GM19397 (cell line): ENCODE results near the gene TPPP2.

Source experiments
- ATAC-seq: cut with Tn5 transposase; IDR thresholded peaks from one replicate; pipeline ENCODE4 v1.9.1; 2021; ENCODE audit warnings: mild to moderate bottlenecking, moderate library complexity; ENCODE audit not compliant: unreplicated experiment

Gene TPPP2

GRCh38 chr14:21016413-21017190, 13.4 kb upstream of the TPPP2 start:
- no peak for ATAC-seq

GRCh38 chr14:21017528-21018245, 12.3 kb upstream of the TPPP2 start:
- ATAC-seq = no peak

- no peak for ATAC-seq
These were observed 11.7 kb upstream of the TPPP2 start for GRCh38 chr14:21018286-21018685.

- no peak for ATAC-seq
These were observed 11.2 kb upstream of the TPPP2 start for GRCh38 chr14:21018781-21019180.

GRCh38 chr14:21019366-21019765, 10.7 kb upstream of the TPPP2 start:
- no peak for ATAC-seq

- no peak for ATAC-seq
These were observed 9.0 kb upstream of the TPPP2 start for GRCh38 chr14:21020977-21021545.

GRCh38 chr14:21022686-21023085, 7.3 kb upstream of the TPPP2 start:
- no peak for ATAC-seq

GRCh38 chr14:21023174-21023573, 6.8 kb upstream of the TPPP2 start:
- no peak for ATAC-seq

- no peak for ATAC-seq
These were observed 6.0 kb upstream of the TPPP2 start for GRCh38 chr14:21023817-21024584.

- ATAC-seq = no peak
These were observed 5.2 kb upstream of the TPPP2 start, which contains the start of gene NDRG2 for GRCh38 chr14:21024585-21025370. TSS of gene NDRG2 (minus strand) at chr14:21025061. CDS start at chr14:21023315, 1,746 bp downstream.

- ATAC-seq = no peak
These were observed 4.4 kb upstream of the TPPP2 start for GRCh38 chr14:21025371-21026273.

- no peak for ATAC-seq
These were observed 3.6 kb upstream of the TPPP2 start for GRCh38 chr14:21026274-21026987.

- no peak for ATAC-seq
These were observed 3.1 kb upstream of the TPPP2 start for GRCh38 chr14:21026988-21027315.

GRCh38 chr14:21030531-21030930, 514 bp downstream of the TPPP2 start:
- ATAC-seq = no peak

- ATAC-seq = no peak
These were observed 2.5 kb downstream of the TPPP2 start for GRCh38 chr14:21032326-21033132.

- no peak for ATAC-seq
These were observed 3.2 kb downstream of the TPPP2 start for GRCh38 chr14:21033133-21033698.

- no peak for ATAC-seq
These were observed 4.7 kb downstream of the TPPP2 start, which contains the start of gene RNASE13 for GRCh38 chr14:21034707-21035106. TSS of gene RNASE13 (minus strand) at chr14:21034807. CDS start at chr14:21034288, 519 bp downstream.

- ATAC-seq = no peak
These were observed 6.7 kb downstream of the TPPP2 start for GRCh38 chr14:21036751-21037150.
